ENCODE measurements around the gene CT45A2.
"Not testable (repeated sequence)": the region's sequence is repeated elsewhere in the genome, so short reads cannot be mapped to it uniquely, and the experiment has no call there.

DNA sequence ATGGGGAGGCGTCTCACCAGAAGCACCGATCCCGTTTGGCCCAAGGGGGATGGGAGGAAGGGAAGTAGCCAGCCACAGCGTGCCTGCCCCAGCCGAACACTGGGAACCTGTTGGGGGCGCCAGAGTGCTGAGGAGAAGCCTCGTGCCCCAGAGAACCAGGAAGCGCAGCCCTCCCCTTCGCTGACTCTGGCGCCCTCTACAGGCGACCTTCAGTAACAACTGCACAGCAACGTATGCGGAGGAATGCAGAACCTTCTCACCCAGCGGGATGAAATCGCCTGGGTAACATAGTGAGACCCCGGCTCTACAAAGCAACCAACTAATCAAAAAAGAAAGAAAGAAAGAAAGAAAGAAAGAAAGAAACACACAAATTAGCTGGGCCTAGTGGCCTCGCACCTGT lies 51.7 kb downstream of the CT45A2 start, which contains the start of gene CT45A3:
- TF ChIP-seq, protein P1, sequence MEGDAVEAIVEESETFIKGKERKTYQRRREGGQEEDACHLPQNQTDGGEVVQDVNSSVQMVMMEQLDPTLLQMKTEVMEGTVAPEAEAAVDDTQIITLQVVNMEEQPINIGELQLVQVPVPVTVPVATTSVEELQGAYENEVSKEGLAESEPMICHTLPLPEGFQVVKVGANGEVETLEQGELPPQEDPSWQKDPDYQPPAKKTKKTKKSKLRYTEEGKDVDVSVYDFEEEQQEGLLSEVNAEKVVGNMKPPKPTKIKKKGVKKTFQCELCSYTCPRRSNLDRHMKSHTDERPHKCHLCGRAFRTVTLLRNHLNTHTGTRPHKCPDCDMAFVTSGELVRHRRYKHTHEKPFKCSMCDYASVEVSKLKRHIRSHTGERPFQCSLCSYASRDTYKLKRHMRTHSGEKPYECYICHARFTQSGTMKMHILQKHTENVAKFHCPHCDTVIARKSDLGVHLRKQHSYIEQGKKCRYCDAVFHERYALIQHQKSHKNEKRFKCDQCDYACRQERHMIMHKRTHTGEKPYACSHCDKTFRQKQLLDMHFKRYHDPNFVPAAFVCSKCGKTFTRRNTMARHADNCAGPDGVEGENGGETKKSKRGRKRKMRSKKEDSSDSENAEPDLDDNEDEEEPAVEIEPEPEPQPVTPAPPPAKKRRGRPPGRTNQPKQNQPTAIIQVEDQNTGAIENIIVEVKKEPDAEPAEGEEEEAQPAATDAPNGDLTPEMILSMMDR (IDR thresholded peaks at IDR 0.05), result not testable (repeated sequence)
- TF ChIP-seq POLR2A, EP300 (IDR thresholded peaks at IDR 0.05): not testable (repeated sequence)

Measured in suprapubic skin (tissue), 3 donors.